HG03159 (cell line): Measurements from ENCODE around the gene SYT3.
A peak's percentile ranks its signal among the peaks of the same experiment; 100 is the strongest.

Experiments used
- ATAC-seq: cut with Tn5 transposase; IDR thresholded peaks from one replicate; pipeline ENCODE4 v1.9.1; 2021; ENCODE audit warnings: mild to moderate bottlenecking, moderate library complexity; ENCODE audit not compliant: unreplicated experiment

SYT3 gene, protein sequence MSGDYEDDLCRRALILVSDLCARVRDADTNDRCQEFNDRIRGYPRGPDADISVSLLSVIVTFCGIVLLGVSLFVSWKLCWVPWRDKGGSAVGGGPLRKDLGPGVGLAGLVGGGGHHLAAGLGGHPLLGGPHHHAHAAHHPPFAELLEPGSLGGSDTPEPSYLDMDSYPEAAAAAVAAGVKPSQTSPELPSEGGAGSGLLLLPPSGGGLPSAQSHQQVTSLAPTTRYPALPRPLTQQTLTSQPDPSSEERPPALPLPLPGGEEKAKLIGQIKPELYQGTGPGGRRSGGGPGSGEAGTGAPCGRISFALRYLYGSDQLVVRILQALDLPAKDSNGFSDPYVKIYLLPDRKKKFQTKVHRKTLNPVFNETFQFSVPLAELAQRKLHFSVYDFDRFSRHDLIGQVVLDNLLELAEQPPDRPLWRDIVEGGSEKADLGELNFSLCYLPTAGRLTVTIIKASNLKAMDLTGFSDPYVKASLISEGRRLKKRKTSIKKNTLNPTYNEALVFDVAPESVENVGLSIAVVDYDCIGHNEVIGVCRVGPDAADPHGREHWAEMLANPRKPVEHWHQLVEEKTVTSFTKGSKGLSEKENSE

DNA sequence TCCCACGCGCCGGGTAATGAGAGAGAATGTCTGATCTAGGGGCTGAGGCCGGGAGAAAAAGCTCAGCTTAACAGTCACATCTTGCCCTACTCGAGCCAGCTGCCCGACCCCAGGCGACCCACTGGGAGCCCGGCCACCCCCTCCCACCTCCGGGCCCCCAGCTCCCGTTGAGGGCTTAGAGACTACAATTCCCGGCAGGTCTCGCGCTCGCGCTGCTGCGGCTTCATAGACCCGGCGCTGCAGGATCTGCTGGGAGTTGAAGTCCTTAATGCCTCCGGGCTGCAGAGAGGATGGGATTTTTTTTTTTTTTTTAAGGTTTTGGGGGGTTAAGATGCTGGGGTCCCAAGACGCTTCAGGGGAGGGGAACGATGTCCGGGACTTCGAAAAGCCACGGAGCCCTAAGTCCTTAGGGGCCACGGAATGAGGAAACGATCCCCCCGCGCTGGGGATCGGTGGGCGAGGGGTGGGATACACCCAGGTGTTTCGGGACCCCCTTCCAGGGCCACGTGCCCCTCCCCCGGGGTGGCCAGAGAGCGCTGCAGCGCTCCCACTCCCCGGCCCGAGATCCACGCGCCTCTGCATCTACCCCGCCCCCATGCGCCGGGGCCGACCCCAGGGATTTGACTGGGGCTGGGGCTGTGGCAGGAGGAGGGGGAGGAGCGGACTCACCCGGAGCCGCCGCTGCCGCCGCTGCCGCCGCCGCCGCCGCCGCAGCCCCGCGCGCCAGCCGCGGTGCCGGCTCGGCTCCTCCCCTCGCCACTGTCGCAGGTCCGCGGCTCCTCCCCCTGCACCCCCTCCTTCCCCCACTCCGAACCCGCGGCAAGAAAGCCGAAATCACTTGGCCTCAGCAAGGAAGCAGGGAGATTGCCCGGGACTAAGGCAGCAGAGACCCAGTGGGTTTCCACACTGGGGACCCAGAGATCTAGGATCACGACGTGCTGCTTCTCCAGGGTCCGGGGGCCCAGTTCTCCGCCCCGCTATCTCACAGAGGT lies at the start of gene SYT3:
SYT3 (minus strand) TSS at position 761 of the 992 bp plus-strand sequence. CDS start 2,470 bp downstream, outside the sequence.
- ATAC-seq = no peak

DNA sequence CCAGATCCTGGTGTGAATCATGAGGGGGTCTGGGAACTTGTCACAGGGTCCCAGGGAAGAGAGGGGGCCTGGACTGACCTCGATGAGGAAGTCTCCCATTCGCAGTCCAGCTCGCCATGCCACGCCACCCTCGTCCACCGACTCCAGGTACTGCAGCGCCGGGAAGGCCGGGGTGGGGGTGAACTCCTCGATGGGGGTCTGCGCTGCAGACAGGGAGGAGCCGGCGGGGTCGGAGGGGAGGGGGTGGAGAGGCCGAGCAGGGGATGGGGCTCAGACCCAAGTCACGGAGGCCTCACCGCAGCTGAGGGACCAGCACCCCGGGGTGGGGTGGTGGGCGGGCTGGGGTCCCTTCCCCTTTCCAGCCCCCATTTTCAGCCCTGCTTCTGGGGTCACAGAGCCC lies 49.1 kb upstream of the SYT3 start:
- no peak for ATAC-seq

DNA sequence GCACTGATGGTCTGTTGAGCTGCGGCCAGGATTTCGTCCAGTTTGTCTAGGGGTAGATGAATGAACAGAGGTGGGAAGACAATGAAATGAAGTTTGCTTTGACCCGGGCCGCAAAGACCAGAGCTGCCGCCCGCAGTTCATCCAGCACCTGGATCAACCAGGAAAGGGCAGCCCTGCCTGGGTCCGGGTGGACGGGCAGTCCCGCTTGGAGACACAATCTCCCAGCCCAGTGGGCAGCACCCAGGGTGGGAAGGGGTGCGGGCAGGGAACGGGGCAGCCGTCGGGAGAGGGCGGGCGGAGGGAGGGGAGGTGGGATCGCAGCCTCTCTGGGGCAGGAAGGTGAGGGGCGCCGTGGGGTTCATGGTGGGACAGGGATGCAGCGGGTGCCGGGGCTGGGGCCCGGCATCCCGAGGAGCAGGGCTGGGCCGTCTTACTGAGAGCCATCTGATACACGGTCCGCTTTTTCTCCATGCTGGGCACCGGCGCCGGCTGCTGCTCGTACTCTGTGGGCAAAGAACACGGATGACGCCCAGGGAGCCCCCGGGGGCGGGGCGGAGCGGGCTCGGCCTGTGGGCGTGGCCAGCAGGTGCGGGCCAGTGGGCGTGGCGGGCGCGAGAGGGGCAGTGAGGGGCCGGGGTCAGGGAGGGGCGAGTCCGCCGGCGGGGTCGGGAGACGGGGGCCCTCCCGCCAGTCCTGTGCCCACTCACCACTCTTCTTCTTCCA lies 46.8 kb upstream of the SYT3 start:
- ATAC-seq = no peak

DNA sequence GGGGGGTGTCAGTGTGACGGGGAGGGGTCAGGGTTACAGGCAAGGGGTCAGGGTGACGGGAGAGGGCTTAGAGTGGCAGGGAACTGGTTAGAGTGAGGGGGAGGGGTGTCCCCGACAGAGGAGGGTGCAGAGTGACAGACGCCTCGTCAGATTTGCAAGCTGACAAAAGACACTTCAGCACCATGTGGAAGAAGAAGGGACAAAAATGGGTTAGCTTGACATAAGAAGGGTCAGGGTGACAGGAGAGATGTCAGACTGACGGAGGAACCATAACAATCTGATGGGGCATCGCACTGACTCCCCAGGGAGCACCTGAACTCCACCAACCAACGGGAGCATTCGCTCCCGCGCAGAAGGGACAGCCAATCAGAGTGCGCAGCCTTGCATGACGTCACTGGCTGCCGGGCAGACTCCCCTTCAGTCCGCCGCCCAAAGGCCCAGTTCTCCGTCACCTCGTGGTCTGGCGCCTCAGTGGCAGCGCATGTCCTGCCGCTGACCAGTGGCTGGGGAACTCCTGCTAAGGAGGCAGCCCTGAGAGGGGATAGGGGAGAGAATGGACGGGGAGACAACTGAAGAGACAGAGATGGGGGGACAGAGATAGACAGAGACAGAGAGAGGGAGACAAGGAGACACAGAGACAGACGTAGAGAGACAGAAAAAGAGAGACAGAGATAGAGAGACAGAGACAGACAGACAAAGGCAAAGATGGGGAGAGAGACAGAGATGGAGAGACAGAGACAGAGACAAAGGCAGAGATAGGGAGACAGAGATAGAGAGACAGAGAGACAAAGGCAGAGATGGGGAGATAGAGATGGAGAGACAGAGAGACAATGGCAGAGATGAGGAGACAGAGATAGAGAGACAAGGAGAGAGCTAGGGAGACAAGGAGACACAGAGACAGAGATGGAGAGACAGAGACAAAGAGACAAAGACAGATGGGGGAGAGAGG lies 39.8 kb upstream of the SYT3 start:
- peak; percentile 73 for ATAC-seq

DNA sequence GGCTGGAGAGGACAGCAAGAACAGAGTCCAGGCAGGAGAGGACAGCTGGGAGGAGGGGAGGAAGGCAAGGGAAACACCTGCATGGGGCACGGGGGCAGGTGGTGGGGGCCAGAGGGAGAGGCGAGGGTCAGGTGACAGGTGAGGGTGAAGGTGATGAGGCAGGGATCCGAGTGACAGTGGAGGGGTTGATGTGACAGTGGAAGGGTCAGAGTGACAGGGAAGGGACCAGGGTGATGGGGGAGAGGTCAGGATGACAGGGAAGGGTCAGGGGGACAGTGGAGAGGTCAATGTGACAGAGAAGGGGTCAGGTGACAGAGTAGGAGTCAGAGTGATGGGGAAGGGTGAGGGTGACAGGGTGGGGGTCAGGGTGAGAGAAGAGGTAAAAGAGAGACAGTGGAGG lies 38.6 kb upstream of the SYT3 start:
- ATAC-seq = no peak

DNA sequence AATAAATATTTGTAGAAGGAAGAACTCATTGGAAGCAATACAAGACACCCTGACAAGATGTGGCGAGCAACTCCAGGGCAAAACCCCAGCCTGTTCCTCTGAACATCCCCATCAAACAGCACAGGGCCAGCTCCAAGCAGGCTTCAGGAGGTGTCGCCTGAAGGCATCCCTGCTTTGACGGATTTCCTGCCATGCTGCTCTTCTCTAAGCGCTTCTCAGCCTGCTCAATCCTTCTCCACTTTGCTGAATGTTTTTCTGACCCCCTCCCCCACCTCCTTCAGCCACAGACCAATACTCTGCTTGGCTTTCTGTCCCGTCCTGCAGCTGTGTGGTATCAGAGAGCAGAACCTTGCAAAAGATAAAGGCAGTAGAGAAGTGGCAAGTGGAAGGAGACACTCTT lies 38.0 kb upstream of the SYT3 start:
- ATAC-seq = no peak

DNA sequence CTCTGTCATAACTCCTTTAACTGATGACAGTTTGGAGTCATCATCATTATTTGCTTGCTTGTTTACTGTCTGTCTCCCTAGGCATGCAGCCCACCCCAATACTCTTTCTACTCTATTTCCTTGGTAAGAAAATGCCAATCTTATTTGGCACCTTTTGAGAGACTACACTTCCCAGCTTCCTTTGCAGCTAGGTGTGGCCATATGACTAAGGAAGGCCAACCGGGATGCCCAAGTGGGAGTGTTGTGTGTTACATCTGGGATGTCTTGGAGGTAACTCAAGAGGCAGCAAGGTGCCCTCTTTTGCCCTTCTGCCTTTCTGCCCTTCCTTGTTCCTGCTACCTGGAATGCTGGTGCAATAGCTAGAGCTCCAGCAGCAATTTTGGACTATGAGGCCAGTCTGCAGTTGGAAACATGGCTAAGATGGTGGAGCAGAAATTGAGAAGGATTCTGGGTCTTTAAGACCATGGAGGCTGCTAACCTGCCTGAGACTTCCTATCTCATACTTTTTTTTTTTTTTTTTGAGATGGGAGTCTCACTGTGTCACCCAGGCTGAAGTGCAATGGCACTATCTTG lies 37.0 kb upstream of the SYT3 start:
- ATAC-seq = no peak

DNA sequence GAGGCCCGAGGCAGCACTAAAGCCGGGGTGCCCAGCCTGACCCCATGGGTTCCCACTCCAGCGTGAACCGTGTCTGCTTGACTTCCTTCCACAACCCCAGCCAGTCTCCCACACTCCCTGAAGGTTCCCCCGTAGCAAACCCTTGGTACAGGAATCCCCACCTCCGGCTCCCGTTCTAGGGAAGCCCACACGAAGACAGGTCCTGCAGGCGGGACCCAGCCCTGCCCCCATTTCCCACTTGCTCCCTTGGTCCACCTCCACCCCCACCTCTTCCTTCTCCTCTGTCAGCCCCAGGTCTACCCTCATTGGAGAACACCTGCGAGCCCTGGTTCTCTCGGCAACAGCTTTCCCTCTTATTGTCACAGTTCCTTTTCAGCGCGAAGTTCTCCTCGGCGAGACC lies 33.4 kb upstream of the SYT3 start:
- no peak for ATAC-seq

DNA sequence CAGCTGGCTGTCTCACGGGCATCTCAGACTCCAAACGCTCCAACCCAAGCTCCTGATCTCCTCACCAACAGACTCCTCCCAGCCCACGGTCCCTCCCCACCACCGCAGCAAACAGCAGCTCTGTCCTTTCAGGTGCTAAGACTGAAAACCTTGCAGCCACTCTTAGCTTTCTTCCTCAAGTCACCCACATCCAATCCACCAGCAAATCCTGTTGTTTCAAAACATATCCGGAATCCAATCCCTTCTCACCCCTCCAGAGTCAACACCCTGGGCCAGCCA lies 30.4 kb upstream of the SYT3 start:
- ATAC-seq = no peak

DNA sequence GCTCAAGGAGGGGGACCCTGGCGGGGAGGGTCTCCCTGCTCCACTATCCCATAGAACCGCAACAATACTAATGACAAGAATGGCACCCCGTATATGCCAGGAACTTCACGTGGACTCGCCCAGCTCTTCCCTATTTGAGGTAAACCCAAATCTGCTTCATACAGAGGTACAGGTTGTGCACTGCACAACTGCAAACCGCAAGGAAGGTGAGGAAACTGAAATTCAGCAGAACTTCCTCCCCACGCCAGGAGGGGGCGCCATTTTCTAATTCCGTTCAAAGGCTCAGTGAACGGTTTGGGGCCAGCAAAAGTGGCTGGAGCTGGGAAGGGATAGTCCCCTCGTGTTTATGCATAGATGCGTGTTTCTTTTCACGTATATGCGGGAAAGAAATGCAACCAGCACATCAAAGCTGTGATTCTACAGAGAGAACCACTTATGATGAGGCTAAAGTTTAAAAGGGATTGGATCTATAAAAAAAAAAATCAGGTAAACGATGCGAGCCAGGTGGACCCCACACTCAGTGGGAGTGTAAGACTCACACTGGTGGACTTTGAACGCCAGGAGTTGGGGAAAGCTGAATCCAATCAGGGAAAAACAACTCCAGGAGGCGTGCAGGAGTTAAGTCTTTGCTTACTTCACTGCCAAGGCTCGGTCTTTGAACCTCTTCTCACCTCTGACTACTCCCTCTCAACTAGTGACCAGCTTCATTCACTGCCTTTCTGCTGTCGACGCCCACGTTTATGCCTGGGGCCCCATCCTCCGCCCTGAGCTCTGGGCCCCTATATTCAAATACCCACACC lies 29.8 kb upstream of the SYT3 start:
- no peak for ATAC-seq

DNA sequence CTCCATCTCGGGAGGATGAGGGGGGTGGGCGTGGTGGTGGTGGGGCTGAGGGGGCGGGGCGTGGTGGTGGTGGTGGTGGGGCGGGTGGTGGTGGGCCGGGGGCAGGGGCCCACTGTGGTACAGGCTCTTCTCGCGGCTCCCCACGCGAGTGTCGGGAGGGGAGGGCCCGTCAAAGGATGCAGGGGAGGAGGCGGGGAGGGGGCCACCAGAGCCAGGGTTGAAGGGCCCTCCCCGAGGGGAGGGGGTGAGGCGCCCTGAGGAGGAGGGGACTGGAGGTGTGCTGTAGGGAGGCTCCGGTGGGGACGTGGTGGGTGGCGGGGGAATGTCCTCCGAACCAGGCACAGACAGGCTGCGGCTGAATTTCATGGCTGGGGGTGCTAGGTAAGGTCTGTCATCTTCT lies 29.2 kb upstream of the SYT3 start:
- no peak for ATAC-seq

DNA sequence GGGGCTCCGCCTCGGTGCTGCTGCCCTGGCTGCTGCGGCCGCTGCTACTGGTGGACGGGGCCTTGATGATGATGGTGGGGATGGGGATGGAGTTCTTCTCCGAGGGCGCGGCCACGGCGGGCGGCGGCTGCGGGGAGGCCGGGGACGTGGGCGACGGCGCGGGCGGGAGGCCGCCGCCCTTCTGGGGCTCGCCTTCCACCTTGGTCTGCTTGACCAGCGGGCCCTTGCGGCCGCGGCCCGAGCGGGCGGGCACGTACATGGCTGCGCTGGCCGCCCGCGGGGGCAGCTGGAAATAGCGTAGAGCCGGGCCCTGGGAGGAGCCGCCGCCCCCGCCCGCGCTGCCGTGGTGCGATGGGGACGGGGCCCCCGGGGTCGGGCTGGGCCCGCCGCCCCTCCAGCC lies 28.7 kb upstream of the SYT3 start:
- no peak for ATAC-seq

DNA sequence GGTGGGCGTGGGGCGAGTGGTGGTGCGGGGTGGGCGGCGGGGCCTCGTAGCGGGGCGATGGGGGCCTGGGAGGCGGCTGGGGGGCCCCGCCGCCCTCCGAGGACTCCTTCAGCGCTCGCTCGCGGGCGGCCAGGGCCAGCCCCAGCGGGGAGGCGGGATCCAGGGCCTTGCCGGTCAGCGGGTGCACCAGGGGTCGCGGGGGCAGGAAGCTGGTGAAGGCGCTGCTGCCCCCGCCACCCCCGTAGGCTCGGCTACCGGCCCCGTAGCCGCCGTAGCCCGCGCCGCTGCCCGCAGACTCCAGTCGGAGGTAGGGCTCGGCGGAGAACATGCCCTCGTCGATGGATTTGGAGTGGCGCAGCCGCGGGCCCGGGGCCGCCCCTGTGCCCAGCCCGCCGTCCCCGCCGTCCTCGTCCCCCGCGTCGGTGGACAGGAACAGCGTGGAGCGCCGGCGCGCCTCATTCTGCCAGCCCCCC lies 28.1 kb upstream of the SYT3 start:
- ATAC-seq = no peak

DNA sequence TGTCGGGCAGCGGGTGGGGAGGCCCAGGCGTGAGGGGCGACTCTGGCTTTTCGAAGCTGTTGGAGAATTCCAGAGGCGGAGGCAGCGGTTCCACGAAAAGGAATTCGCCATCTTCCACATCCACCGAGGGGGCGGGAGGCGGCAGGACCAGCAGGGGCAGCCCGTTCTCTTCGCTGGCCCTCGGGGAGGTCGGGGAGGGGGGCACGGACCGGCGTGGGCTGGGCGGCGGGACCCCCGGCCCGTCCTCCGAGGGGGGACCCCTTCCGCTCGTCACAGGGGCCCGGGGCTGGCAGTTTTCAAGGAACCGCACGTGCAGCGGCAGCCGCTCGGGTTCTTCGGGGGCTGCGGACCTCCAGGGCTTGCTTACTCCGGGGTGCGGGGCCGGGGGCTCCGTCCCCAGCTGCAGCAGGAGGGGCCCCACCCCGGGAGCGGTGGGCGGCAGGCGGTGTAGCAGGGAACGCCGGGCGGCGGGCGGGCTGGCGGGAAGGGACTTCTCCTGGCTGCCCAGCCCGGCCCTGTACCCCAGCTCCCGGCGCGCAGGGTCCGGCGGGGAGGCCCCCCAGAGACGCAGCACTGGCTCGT lies 27.6 kb upstream of the SYT3 start:
- no peak for ATAC-seq

DNA sequence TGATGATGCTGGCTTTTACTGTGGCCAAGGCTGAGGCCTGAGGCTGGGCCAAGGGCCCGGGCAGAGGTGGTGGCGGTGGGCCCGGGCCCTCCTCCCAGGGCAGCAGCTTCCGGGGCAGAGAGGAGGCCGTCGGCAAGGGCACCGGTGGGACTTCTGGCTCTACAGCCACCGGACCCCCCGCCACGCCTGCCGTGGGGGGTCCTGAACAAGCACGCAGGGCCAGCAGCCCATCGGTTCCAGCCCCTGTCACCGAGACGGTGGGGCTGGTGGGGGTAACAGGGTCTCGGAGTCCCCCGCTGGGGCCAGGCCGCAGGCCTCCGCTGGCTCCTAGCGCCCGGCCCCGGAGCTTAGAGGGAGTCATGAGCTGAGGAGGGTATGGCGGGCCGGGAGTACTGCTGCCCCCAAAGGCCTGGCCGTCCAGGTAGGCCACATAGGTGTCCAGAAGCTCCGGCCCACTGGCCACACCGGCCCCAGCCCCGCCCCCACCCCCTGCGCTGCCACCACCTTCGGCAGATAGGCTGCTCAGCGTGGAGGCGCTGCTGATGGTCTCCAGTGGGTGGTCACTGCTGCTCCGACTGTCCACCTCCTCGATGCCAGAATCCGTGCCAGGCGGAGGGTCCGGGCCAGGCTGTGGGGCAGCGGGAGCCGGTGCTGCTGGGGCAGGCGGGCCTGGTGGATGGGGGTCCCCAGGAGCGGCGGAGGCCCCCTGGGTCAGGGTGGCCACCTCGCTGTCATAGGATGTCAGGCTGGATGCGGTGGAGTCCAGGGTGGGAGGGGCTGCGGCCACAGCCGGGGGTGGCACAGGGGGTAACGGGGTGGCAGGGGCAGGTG lies 26.9 kb upstream of the SYT3 start:
- ATAC-seq = no peak

DNA sequence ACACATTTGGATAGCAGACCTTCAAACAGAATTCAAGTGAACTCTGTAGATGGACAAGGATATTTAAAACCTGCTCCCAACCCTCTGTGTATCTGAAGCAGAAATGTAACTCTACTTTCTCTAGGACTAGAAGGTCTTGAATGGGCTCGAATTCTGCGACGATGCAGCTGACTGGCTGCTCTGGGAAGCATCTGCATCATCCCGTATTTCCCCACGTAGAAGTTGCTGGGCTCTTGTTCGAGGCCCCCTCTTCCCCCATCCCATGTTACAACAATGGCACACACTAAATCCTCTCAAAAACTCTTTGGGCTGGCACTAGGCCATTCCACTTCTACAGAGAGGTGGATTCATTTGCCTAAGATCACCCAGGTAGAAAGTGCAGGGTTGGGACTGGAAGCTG lies 24.5 kb upstream of the SYT3 start:
- no peak for ATAC-seq

DNA sequence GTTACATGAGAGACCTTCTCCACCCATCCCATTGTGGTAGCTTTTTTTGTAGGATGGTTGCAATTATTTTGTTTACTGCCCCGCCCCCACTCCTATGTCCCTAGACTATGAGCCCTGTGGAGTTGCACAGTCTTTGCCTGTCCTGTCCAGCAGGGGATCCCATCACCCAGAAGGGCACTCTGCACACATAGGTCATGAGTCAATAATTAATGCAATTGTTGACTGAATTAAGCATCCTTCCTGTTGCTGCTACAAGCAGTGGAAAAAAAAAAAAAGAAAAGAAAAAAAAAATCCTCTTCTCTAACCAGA lies 23.8 kb upstream of the SYT3 start:
- ATAC-seq = no peak
